Adrenal gland (tissue), 5 donors: ENCODE measurements around the gene RRAD.

Experiments
- POLR2A ChIP-seq, 2 donors: fragments of 450-650 bp; IDR thresholded peaks; one replicate each; pipeline ENCODE4 v1.6.1; 2017; ENCODE audit warnings: antibody characterized with exemption in 2 of 2, mild to moderate bottlenecking in 2 of 2, moderate library complexity in 1 of 2
- TF ChIP-seq, protein P1 (sequence below), 6 experiments: fragments of 450-650 bp in 4 of 6; fragments of 200-600 bp in 2 of 6; sonication (generic) in 1 of 6; IDR thresholded peaks; 1 replicate in 5 of 6; 2 replicates in 1 of 6; pipeline versions ENCODE4 v1.5.1 to v1.8.0; 2016 to 2021; ENCODE audit warnings: antibody characterized with exemption in 6 of 6, mild to moderate bottlenecking in 2 of 6, moderate library complexity in 1 of 6
- donor health status: DM: no; HTN: no; CAD: no.

DNA sequence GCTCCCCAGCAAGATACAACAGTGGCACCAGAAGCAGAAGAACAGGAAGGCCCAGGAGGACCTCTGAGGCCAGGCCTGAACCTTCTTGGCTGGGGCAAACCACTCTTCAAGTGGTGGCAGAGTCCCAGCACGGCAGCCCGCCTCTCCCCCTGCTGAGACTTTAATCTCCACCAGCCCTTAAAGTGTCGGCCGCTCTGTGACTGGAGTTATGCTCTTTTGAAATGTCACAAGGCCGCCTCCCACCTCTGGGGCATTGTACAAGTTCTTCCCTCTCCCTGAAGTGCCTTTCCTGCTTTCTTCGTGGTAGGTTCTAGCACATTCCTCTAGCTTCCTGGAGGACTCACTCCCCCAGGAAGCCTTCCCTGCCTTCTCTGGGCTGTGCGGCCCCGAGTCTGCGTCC lies 47.6 kb upstream of the RRAD start:
- TF ChIP-seq, protein P1, sequence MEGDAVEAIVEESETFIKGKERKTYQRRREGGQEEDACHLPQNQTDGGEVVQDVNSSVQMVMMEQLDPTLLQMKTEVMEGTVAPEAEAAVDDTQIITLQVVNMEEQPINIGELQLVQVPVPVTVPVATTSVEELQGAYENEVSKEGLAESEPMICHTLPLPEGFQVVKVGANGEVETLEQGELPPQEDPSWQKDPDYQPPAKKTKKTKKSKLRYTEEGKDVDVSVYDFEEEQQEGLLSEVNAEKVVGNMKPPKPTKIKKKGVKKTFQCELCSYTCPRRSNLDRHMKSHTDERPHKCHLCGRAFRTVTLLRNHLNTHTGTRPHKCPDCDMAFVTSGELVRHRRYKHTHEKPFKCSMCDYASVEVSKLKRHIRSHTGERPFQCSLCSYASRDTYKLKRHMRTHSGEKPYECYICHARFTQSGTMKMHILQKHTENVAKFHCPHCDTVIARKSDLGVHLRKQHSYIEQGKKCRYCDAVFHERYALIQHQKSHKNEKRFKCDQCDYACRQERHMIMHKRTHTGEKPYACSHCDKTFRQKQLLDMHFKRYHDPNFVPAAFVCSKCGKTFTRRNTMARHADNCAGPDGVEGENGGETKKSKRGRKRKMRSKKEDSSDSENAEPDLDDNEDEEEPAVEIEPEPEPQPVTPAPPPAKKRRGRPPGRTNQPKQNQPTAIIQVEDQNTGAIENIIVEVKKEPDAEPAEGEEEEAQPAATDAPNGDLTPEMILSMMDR (IDR thresholded peaks at IDR 0.05), result no peak
- no peak for TF ChIP-seq POLR2A (IDR thresholded peaks at IDR 0.05)
